IMR-90 (cell line): Measurements from ENCODE around the gene CMPK2. TPM values are rescaled to one million over a fixed set of nuclear protein-coding genes. Genes with fewer than 3 reads are reported as not detected.

Experiments used
- ATAC-seq: fragments of 200-7000 bp; cut with Tn5 transposase; 2 replicates; pipeline ENCODE4 v1.9.1; 2020; ENCODE audit warnings: low read depth, mild to moderate bottlenecking, moderate library complexity
- BruUV-seq: library from RNA; stranded (reverse); fragments of 400-500 nt; replicated peaks from 2 replicates; lab custom pipeline; 2021; lab: Mats Ljungman, UMichigan
- CTCF ChIA-PET: fragments of 300-600 bp; formaldehyde crosslinking; extraction: SDS; loops from one replicate; lab custom pipeline; 2021; ENCODE audit warnings: antibody characterized with exemption; lab: Yijun Ruan, JAX
- POLR2A ChIA-PET: fragments of 300-600 bp; sonication (Branson Sonifier 250); formaldehyde crosslinking; loops from one replicate; lab custom pipeline; 2022; ENCODE audit warnings: antibody characterized with exemption; ENCODE audit not compliant: unreplicated experiment; lab: Charles Lee
- DNase-seq: peaks from one replicate; pipeline ENCODE4 v3.0.0; 2013
- H2AFZ ChIP-seq: replicated peaks from 2 replicates; pipeline ENCODE3; 2013; ENCODE audit warnings: low read length, mild to moderate bottlenecking; ENCODE audit not compliant: poor library complexity
- H2AK5ac ChIP-seq: 2 replicates; pipeline ENCODE4 v1.6.1; 2013; ENCODE audit warnings: low read depth, low read length, inconsistent platforms
- H2AK9ac ChIP-seq: replicated peaks from 2 replicates; pipeline ENCODE3; 2013; ENCODE audit warnings: mild to moderate bottlenecking, low read depth, low read length, moderate library complexity; ENCODE audit not compliant: poor library complexity
- H2BK120ac ChIP-seq: 2 replicates; pipeline ENCODE4 v1.6.1; 2013; ENCODE audit warnings: low read depth, low read length, inconsistent platforms
- H2BK15ac ChIP-seq: 3 replicates; pipeline ENCODE4 v1.6.1; 2013; ENCODE audit warnings: low read depth, low read length, inconsistent platforms
- H2BK20ac ChIP-seq: 2 replicates; pipeline ENCODE4 v1.6.1; 2013; ENCODE audit warnings: low read depth, mild to moderate bottlenecking, inconsistent platforms, low read length, moderate library complexity
- H2BK5ac ChIP-seq: 2 replicates; pipeline ENCODE4 v1.6.1; 2013; ENCODE audit warnings: mild to moderate bottlenecking, low read depth, low read length, inconsistent platforms; ENCODE audit not compliant: poor library complexity, severe bottlenecking
- H3K14ac ChIP-seq: replicated peaks from 2 replicates; pipeline ENCODE4 v1.6.1; 2013; ENCODE audit warnings: low read depth, low read length, inconsistent platforms
- H3K18ac ChIP-seq: 2 replicates; pipeline ENCODE4 v1.6.1; 2013; ENCODE audit warnings: low read depth, low read length, control low read depth
- H3K23ac ChIP-seq: 2 replicates; pipeline ENCODE4 v1.6.1; 2013; ENCODE audit warnings: low read depth, low read length, inconsistent platforms
- H3K27ac ChIP-seq: 2 replicates; pipeline ENCODE4 v1.5.1; 2013; ENCODE audit warnings: mild to moderate bottlenecking, control low read depth, low read length; ENCODE audit not compliant: insufficient read depth
- H3K27me3 ChIP-seq: 2 replicates; pipeline ENCODE4 v1.6.1; 2013; ENCODE audit warnings: low read length; ENCODE audit not compliant: control insufficient read depth, insufficient read depth
- H3K36me3 ChIP-seq: 2 replicates; pipeline ENCODE4 v1.6.1; 2013; ENCODE audit warnings: low read length, mixed read lengths; ENCODE audit not compliant: control insufficient read depth, insufficient read depth
- H3K4ac ChIP-seq: 2 replicates; pipeline ENCODE4 v1.6.1; 2013; ENCODE audit warnings: low read depth, low read length, inconsistent platforms
- H3K4me1 ChIP-seq: 2 replicates; pipeline ENCODE4 v1.6.1; 2013; ENCODE audit warnings: low read length, mixed read lengths; ENCODE audit not compliant: control insufficient read depth, insufficient read depth
- H3K4me2 ChIP-seq: 2 replicates; pipeline ENCODE4 v1.6.1; 2013; ENCODE audit warnings: low read depth, mild to moderate bottlenecking, control low read depth, low read length, moderate library complexity
- H3K4me3 ChIP-seq: 2 replicates; pipeline ENCODE4 v1.5.1; 2013; ENCODE audit warnings: low read depth, mild to moderate bottlenecking, control low read depth, low read length, moderate library complexity; ENCODE audit not compliant: insufficient read depth
- H3K56ac ChIP-seq: 2 replicates; pipeline ENCODE4 v1.6.1; 2013; ENCODE audit warnings: low read length, inconsistent platforms; ENCODE audit not compliant: insufficient read depth; ENCODE audit errors: extremely low read depth
- H3K79me1 ChIP-seq, 2 experiments: 2 replicates each; pipeline ENCODE4 v1.6.1; 2013; ENCODE audit warnings: low read length in 2 of 2, inconsistent platforms in 1 of 2, low read depth in 1 of 2
- H3K9ac ChIP-seq: 2 replicates; pipeline ENCODE4 v1.6.1; 2013; ENCODE audit warnings: low read depth, low read length, control low read depth
- H3K9me1 ChIP-seq: 2 replicates; pipeline ENCODE4 v1.6.1; 2013; ENCODE audit warnings: low read length, inconsistent platforms; ENCODE audit not compliant: insufficient read depth
- H3K9me3 ChIP-seq: 2 replicates; pipeline ENCODE4 v1.6.1; 2013; ENCODE audit warnings: low read length; ENCODE audit not compliant: control insufficient read depth, insufficient read depth
- H4K20me1 ChIP-seq: 2 replicates; pipeline ENCODE4 v1.6.1; 2013; ENCODE audit warnings: low read length, inconsistent platforms; ENCODE audit not compliant: insufficient read depth
- H4K5ac ChIP-seq: 2 replicates; pipeline ENCODE4 v1.6.1; 2013; ENCODE audit warnings: mild to moderate bottlenecking, low read depth, low read length, control low read depth
- H4K8ac ChIP-seq, 2 experiments: 2 replicates each; pipeline ENCODE4 v1.6.1; 2013; ENCODE audit warnings: low read depth in 2 of 2, low read length in 2 of 2, control low read depth in 1 of 2, inconsistent platforms in 1 of 2
- H4K91ac ChIP-seq: 2 replicates; pipeline ENCODE4 v1.6.1; 2013; ENCODE audit warnings: low read depth, low read length, inconsistent platforms; ENCODE audit not compliant: insufficient read depth
- CEBPB ChIP-seq: IDR thresholded peaks from 2 replicates; pipeline ENCODE4 v1.6.1; 2012; ENCODE audit warnings: low read depth, low read length, improper control_type of control experiment
- FOS ChIP-seq: fragments of 150-350 bp; IDR thresholded peaks from 2 replicates; pipeline ENCODE4 v1.6.1; 2016; ENCODE audit warnings: low read depth, low read length
- MAFK ChIP-seq: IDR thresholded peaks from 2 replicates; pipeline ENCODE4 v1.6.1; 2012; ENCODE audit warnings: low read depth, low read length, improper control_type of control experiment
- NFE2L2 ChIP-seq: fragments of 150-350 bp; IDR thresholded peaks from 2 replicates; pipeline ENCODE4 v1.6.1; 2016; ENCODE audit warnings: low read depth, mild to moderate bottlenecking, low read length
- RFX5 ChIP-seq: IDR thresholded peaks from 2 replicates; pipeline ENCODE4 v1.8.0; 2012; ENCODE audit warnings: low read depth, mild to moderate bottlenecking, low read length, moderate library complexity
- WGBS, 2 experiments: methylation state at CpG; one replicate each; pipeline versions ENCODE4 v1.1.5 to v1.1.7; 2013; ENCODE audit warnings: missing lambda C conversion rate in 2 of 2; ENCODE audit not compliant: insufficient read length in 1 of 2; ENCODE audit errors: extremely low coverage in 2 of 2; 5-methylcytosine and 5-hydroxymethylcytosine counted together
- dilution Hi-C: fragments of 300-500 bp; cut with HindIII; formaldehyde crosslinking; loops from one replicate; pipeline ENCODE4 v1.14.3; 2018; ENCODE audit warnings: low sequenced_read_pairs; ENCODE audit not compliant: unreplicated experiment
- in situ Hi-C: fragments of 300-500 bp; cut with MboI; formaldehyde crosslinking; loops from 3 replicates; pipeline ENCODE4 v1.14.3; 2019; ENCODE audit warnings: low sequenced_read_pairs, inconsistent platforms, mixed read lengths
- intact Hi-C: fragments of 100-400 bp; cut with micrococcal nuclease; formaldehyde crosslinking; loops from 2 replicates; pipeline ENCODE4 v1.10.0; 2022
- polyA plus RNA-seq, 3 experiments: library from polyadenylated mRNA; depleted of rRNA; stranded (reverse); fragments of >200 nt; gene quantifications; 2 replicates each; pipeline ENCODE4 v1.2.3, GENCODE V29; 2012; ENCODE audit warnings: low replicate concordance in 1 of 3
- total RNA-seq: library from RNA; depleted of rRNA; stranded (reverse); fragments of >200 nt; gene quantifications from 2 replicates; pipeline ENCODE4 v1.2.3, GENCODE V29; 2012
- TF ChIP-seq, protein P1 (sequence below): fragments of 150-350 bp; IDR thresholded peaks from 2 replicates; pipeline ENCODE4 v1.6.1; 2016; ENCODE audit warnings: low read depth, mild to moderate bottlenecking, low read length, moderate library complexity, borderline replicate concordance
- TF ChIP-seq, protein P2 (sequence below): conservative IDR thresholded peaks from 2 replicates; pipeline ENCODE4 v1.5.1; 2012; ENCODE audit warnings: mild to moderate bottlenecking, low read depth, low read length, improper control_type of control experiment

CMPK2 gene
- total and polyA plus RNA-seq, 2 of the 4 experiments (the other 2 are of a cell fraction): 0.03 to 0.18 TPM

DNA sequence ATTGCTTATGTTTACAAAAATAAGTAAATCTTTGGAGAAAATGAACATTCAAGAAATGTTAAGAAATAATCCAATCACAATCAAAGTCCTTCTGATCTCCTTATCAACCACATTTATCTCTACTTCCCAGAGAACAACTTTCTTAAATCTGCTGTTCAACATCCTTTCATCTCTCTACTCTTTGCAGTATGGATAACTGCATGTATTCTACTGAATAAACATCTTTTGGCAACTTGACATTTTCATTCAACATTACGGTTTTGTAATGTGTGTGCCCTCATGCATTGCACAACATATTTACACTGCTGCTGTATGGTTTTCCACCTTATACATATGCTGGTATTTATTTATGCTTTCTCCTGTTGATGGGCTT lies 9.2 kb downstream of the CMPK2 start:
- Histone ChIP-seq H2AK9ac (no peak overlapping the region), H3K9me1 (no peaks in the 10 kb centered on the region), H3K18ac (no peak overlapping the region), H2AK5ac (no peak overlapping the region), H3K23ac (no peak overlapping the region), H2BK15ac (no peak overlapping the region), H2BK5ac (no peak overlapping the region), H3K14ac (no peak overlapping the region), H3K9me3 (no peaks in the 10 kb centered on the region), H4K20me1 (no peaks in the 10 kb centered on the region), H2BK120ac (no peak overlapping the region), H2AFZ (no peak overlapping the region), H3K4ac (no peak overlapping the region), H3K56ac (no peak overlapping the region), H3K79me1 (no peaks in the 10 kb centered on the region), H2BK20ac (no peak overlapping the region), H3K4me3 (no peak overlapping the region), H4K91ac (no peak overlapping the region), H3K9ac (no peak overlapping the region), H3K36me3 (no peaks in the 10 kb centered on the region), H4K8ac (no peak overlapping the region), H3K4me2 (no peak overlapping the region), H4K5ac (no peak overlapping the region), H3K27me3 (no peaks in the 10 kb centered on the region; the same call in 1 of the 2 replicates), H3K4me1 (no peaks in the 10 kb centered on the region), H3K27ac (no peak overlapping the region)
- ATAC-seq: no peak
- intact Hi-C loops (no loop called here), in situ Hi-C loops (no loop called here), dilution Hi-C loops (no loop called here)
- TF ChIP-seq FOS: no peak
- TF ChIP-seq, protein P1, sequence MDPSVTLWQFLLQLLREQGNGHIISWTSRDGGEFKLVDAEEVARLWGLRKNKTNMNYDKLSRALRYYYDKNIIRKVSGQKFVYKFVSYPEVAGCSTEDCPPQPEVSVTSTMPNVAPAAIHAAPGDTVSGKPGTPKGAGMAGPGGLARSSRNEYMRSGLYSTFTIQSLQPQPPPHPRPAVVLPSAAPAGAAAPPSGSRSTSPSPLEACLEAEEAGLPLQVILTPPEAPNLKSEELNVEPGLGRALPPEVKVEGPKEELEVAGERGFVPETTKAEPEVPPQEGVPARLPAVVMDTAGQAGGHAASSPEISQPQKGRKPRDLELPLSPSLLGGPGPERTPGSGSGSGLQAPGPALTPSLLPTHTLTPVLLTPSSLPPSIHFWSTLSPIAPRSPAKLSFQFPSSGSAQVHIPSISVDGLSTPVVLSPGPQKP: no peak
- TF ChIP-seq NFE2L2: no peak
- TF ChIP-seq MAFK: no peak
- TF ChIP-seq RFX5: no peak
- TF ChIP-seq, protein P2, sequence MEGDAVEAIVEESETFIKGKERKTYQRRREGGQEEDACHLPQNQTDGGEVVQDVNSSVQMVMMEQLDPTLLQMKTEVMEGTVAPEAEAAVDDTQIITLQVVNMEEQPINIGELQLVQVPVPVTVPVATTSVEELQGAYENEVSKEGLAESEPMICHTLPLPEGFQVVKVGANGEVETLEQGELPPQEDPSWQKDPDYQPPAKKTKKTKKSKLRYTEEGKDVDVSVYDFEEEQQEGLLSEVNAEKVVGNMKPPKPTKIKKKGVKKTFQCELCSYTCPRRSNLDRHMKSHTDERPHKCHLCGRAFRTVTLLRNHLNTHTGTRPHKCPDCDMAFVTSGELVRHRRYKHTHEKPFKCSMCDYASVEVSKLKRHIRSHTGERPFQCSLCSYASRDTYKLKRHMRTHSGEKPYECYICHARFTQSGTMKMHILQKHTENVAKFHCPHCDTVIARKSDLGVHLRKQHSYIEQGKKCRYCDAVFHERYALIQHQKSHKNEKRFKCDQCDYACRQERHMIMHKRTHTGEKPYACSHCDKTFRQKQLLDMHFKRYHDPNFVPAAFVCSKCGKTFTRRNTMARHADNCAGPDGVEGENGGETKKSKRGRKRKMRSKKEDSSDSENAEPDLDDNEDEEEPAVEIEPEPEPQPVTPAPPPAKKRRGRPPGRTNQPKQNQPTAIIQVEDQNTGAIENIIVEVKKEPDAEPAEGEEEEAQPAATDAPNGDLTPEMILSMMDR: no peak
- TF ChIP-seq CEBPB: 0 out of 2 replicates have a peak, but pooled peaks have one; percentile 9
- BruUV-seq: no TSS peak
- no CpG with 5 or more reads among the region's 1 CpG for WGBS, 2 experiments
- ChIA-PET CTCF (interaction anchor here (0.7 kb wide), 1 partner anchor 137 kb away, joined by 6 read pairs; no protein-coding TSS in a partner anchor), POLR2A (interaction anchor here (0.6 kb wide), 2 partner anchors 24 to 33 kb away, joined by 3 to 9 read pairs; no protein-coding TSS in a partner anchor)
- no peak for DNase-seq
